H1 (cell line): ENCODE data around the gene PPP1R13B. TPM values are rescaled to one million over a fixed set of nuclear protein-coding genes. Genes with fewer than 3 reads are reported as not detected.

ENCODE experiments used
- CTCF ChIA-PET: fragments of 300-600 bp; sonication (Branson Sonifier 250); formaldehyde crosslinking; loops from one replicate; lab custom pipeline; 2021; ENCODE audit not compliant: partially characterized antibody; lab: Charles Lee
- POLR2A ChIA-PET: fragments of 300-600 bp; sonication (Branson Sonifier 250); formaldehyde crosslinking; loops from one replicate; lab custom pipeline; 2021; ENCODE audit warnings: inconsistent platforms; ENCODE audit not compliant: partially characterized antibody; lab: Charles Lee
- DNase-seq, 2 experiments: peaks; one replicate each; pipeline versions ENCODE4 v3.0.0 to v3.0.0-alpha.2; 2010 to 2022; ENCODE audit warnings: low spot score in 2 of 2, low read depth in 1 of 2, mixed read lengths in 1 of 2
- FAIRE-seq: peaks from 2 replicates; lab custom pipeline; 2011; peaks lifted over from hg19 to GRCh38; lab: Jason Lieb, UNC
- H2AFZ ChIP-seq: 2 replicates; pipeline ENCODE4 v1.8.1; 2012; ENCODE audit warnings: low read length, inconsistent platforms
- H2AK5ac ChIP-seq: 2 replicates; pipeline ENCODE4 v1.6.1; 2013; ENCODE audit warnings: low read depth, low read length
- H2BK120ac ChIP-seq: replicated peaks from 2 replicates; pipeline ENCODE3; 2013; ENCODE audit warnings: low read depth, low read length, inconsistent platforms
- H2BK12ac ChIP-seq: 2 replicates; pipeline ENCODE4 v1.6.1; 2013; ENCODE audit warnings: low read depth, low read length
- H2BK15ac ChIP-seq: 2 replicates; pipeline ENCODE4 v1.6.1; 2013; ENCODE audit warnings: low read length
- H2BK20ac ChIP-seq: 2 replicates; pipeline ENCODE4 v1.6.1; 2013; ENCODE audit warnings: low read length
- H2BK5ac ChIP-seq: 2 replicates; pipeline ENCODE4 v1.6.1; 2013; ENCODE audit warnings: low read depth, low read length
- H3K14ac ChIP-seq: 2 replicates; pipeline ENCODE4 v1.6.1; 2013; ENCODE audit warnings: inconsistent platforms; ENCODE audit not compliant: insufficient read length
- H3K18ac ChIP-seq: 2 replicates; pipeline ENCODE4 v1.6.1; 2013; ENCODE audit warnings: low read length; ENCODE audit errors: extremely low read depth
- H3K23ac ChIP-seq: 2 replicates; pipeline ENCODE4 v1.6.1; 2013; ENCODE audit warnings: inconsistent platforms; ENCODE audit not compliant: insufficient read length
- H3K23me2 ChIP-seq: 2 replicates; pipeline ENCODE4 v1.6.1; 2013; ENCODE audit warnings: low read depth, low read length
- H3K27ac ChIP-seq: 2 replicates; pipeline ENCODE4 v1.6.1; 2011; ENCODE audit warnings: low read depth, low read length, inconsistent platforms
- H3K27me3 ChIP-seq, 4 experiments: replicated peaks in 1 of 4; 1 replicate in 1 of 4; 2 replicates in 3 of 4; pipeline versions ENCODE4 v1.6.1 to v1.8.1; 2011 to 2013; ENCODE audit warnings: low read length in 3 of 4, mild to moderate bottlenecking in 3 of 4, inconsistent platforms in 2 of 4, mixed read lengths in 2 of 4, moderate library complexity in 1 of 4; ENCODE audit not compliant: control insufficient read depth in 3 of 4, insufficient read depth in 3 of 4; ENCODE audit errors: extremely low read depth in 1 of 4
- H3K36me3 ChIP-seq, 4 experiments: 2 replicates each; pipeline versions ENCODE4 v1.6.1 to v1.8.1; 2011 to 2013; ENCODE audit warnings: mild to moderate bottlenecking in 4 of 4, low read length in 3 of 4, moderate library complexity in 2 of 4, control low read depth in 1 of 4, inconsistent platforms in 1 of 4; ENCODE audit not compliant: insufficient read depth in 4 of 4, control insufficient read depth in 2 of 4
- H3K4ac ChIP-seq: replicated peaks from 2 replicates; pipeline ENCODE3; 2013; ENCODE audit warnings: low read length, low read depth, mixed read lengths, inconsistent platforms; ENCODE audit not compliant: insufficient read length
- H3K4me1 ChIP-seq, 4 experiments: replicated peaks in 1 of 4; 1 replicate in 1 of 4; 2 replicates in 3 of 4; pipeline versions ENCODE4 v1.6.1 to v1.8.1; 2011 to 2013; ENCODE audit warnings: low read length in 3 of 4, inconsistent platforms in 2 of 4, mixed read lengths in 1 of 4; ENCODE audit not compliant: insufficient read depth in 4 of 4, control insufficient read depth in 3 of 4
- H3K4me2 ChIP-seq, 2 experiments: 2 replicates each; pipeline versions ENCODE4 v1.6.1 to v1.8.1; 2011 to 2013; ENCODE audit warnings: low read depth in 2 of 2, low read length in 2 of 2, control low read depth in 1 of 2, inconsistent platforms in 1 of 2, mild to moderate bottlenecking in 1 of 2; ENCODE audit not compliant: insufficient read depth in 1 of 2
- H3K4me3 ChIP-seq, 4 experiments: fragments of 200-600, 300-600 bp in 1 of 4; sonication (generic), shearing (Covaris generic), sonication (Bioruptor Twin) in 1 of 4; 2 replicates each; pipeline versions ENCODE4 v1.5.1 to v1.8.1; 2011 to 2016; ENCODE audit warnings: low read length in 4 of 4, low read depth in 3 of 4, control low read depth in 2 of 4, inconsistent platforms in 2 of 4, mild to moderate bottlenecking in 2 of 4, mixed read lengths in 1 of 4, moderate library complexity in 1 of 4; ENCODE audit not compliant: insufficient read depth in 2 of 4; ENCODE audit errors: extremely low read depth in 1 of 4
- H3K56ac ChIP-seq: replicated peaks from 2 replicates; pipeline ENCODE3; 2013; ENCODE audit warnings: low read depth, mild to moderate bottlenecking, mixed read lengths, low read length, inconsistent platforms; ENCODE audit not compliant: insufficient read length
- H3K79me1 ChIP-seq: 2 replicates; pipeline ENCODE4 v1.6.1; 2013; ENCODE audit warnings: low read depth, low read length, control low read depth
- H3K79me2 ChIP-seq, 2 experiments: 2 replicates each; pipeline versions ENCODE4 v1.6.1 to v1.8.1; 2012 to 2013; ENCODE audit warnings: low read length in 2 of 2, mild to moderate bottlenecking in 2 of 2, inconsistent platforms in 1 of 2; ENCODE audit not compliant: insufficient read depth in 2 of 2, control insufficient read depth in 1 of 2
- H3K9ac ChIP-seq, 4 experiments: replicated peaks in 1 of 4; 1 replicate in 1 of 4; 2 replicates in 3 of 4; pipeline versions ENCODE4 v1.6.1 to v1.8.1; 2011 to 2013; ENCODE audit warnings: low read depth in 3 of 4, low read length in 3 of 4, control low read depth in 2 of 4, mild to moderate bottlenecking in 2 of 4, moderate library complexity in 2 of 4, inconsistent platforms in 1 of 4; ENCODE audit errors: extremely low read depth in 1 of 4
- H3K9me3 ChIP-seq, 2 experiments: 2 replicates each; pipeline versions ENCODE4 v1.6.1 to v1.8.1; 2012 to 2013; ENCODE audit warnings: mild to moderate bottlenecking in 2 of 2, moderate library complexity in 2 of 2, control low read depth in 1 of 2, inconsistent platforms in 1 of 2, low read depth in 1 of 2, low read length in 1 of 2, mixed read lengths in 1 of 2; ENCODE audit not compliant: insufficient read depth in 2 of 2
- H4K20me1 ChIP-seq, 2 experiments: replicated peaks in 1 of 2; 2 replicates each; pipeline versions ENCODE3 to v1.8.1; 2011 to 2013; ENCODE audit warnings: inconsistent platforms in 2 of 2, low read length in 2 of 2, mild to moderate bottlenecking in 1 of 2; ENCODE audit not compliant: insufficient read depth in 2 of 2, control insufficient read depth in 1 of 2
- H4K5ac ChIP-seq: 2 replicates; pipeline ENCODE4 v1.6.1; 2013; ENCODE audit warnings: low read length, low read depth, mixed read lengths, inconsistent platforms; ENCODE audit not compliant: insufficient read length
- H4K8ac ChIP-seq: 2 replicates; pipeline ENCODE4 v1.8.0; 2013; ENCODE audit warnings: mild to moderate bottlenecking, moderate library complexity, low read length, inconsistent platforms; ENCODE audit not compliant: insufficient read depth; ENCODE audit errors: extremely low read depth
- H4K91ac ChIP-seq: replicated peaks from 2 replicates; pipeline ENCODE3; 2013; ENCODE audit warnings: low read length, mixed read lengths, inconsistent platforms; ENCODE audit not compliant: insufficient read length
- ATF2 ChIP-seq: IDR thresholded peaks from 2 replicates; pipeline ENCODE4 v1.6.1; 2012; ENCODE audit warnings: low read length, inconsistent platforms
- CREB1 ChIP-seq: IDR thresholded peaks from 2 replicates; pipeline ENCODE4 v1.6.1; 2012; ENCODE audit warnings: inconsistent platforms
- CTBP2 ChIP-seq: IDR thresholded peaks from 2 replicates; pipeline ENCODE4 v1.7.0; 2011; ENCODE audit warnings: borderline replicate concordance, mild to moderate bottlenecking, moderate library complexity, mixed read lengths, low read length; ENCODE audit not compliant: insufficient read depth, insufficient read length
- JUND ChIP-seq: IDR thresholded peaks from 2 replicates; pipeline ENCODE4 v1.6.1; 2011; ENCODE audit warnings: mild to moderate bottlenecking, improper control_type of control experiment, low read length
- KDM1A ChIP-seq: fragments of 200-600, 300-600 bp; sonication (generic); IDR thresholded peaks from 2 replicates; pipeline ENCODE4 v1.7.1; 2016; ENCODE audit warnings: mild to moderate bottlenecking, low read length, borderline replicate concordance
- RNF2 ChIP-seq: fragments of 200-900, 300-1000 bp; sonication (generic); IDR thresholded peaks from 2 replicates; pipeline ENCODE4 v1.7.1; 2016; ENCODE audit warnings: borderline replicate concordance, low read depth, mild to moderate bottlenecking, antibody characterized with exemption, low read length; ENCODE audit not compliant: poor library complexity, severe bottlenecking; ENCODE audit errors: missing control alignments
- SIN3A ChIP-seq, 2 experiments: IDR thresholded peaks in 1 of 2; conservative IDR thresholded peaks in 1 of 2; 2 replicates each; pipeline ENCODE4 v1.6.1; 2011 to 2012; ENCODE audit warnings: low read length in 2 of 2, improper control_type of control experiment in 1 of 2, low read depth in 1 of 2, mild to moderate bottlenecking in 1 of 2
- SP1 ChIP-seq: IDR thresholded peaks from 2 replicates; pipeline ENCODE4 v1.6.1; 2011; ENCODE audit warnings: low read depth, low read length
- SUZ12 ChIP-seq: fragments of 200-600 bp; sonication (generic); IDR thresholded peaks from 2 replicates; pipeline ENCODE4 v1.6.1; 2012; ENCODE audit warnings: mild to moderate bottlenecking, inconsistent platforms, low read length, moderate library complexity, mixed read lengths
- TEAD4 ChIP-seq: IDR thresholded peaks from 2 replicates; pipeline ENCODE4 v1.6.1; 2012; ENCODE audit warnings: low read depth, low read length, inconsistent platforms, mixed read lengths
- USF2 ChIP-seq: IDR thresholded peaks from 2 replicates; pipeline ENCODE4 v1.6.1; 2011; ENCODE audit warnings: low read length, improper control_type of control experiment
- WGBS, 2 experiments: shearing (Covaris generic) in 1 of 2; methylation state at CpG; one replicate each; pipeline versions ENCODE4 v1.1.6 to v1.1.7; 2013 to 2015; ENCODE audit warnings: low lambda C conversion rate in 2 of 2, mixed read lengths in 2 of 2, inconsistent platforms in 1 of 2, low coverage in 1 of 2, missing lambda C conversion rate in 1 of 2; ENCODE audit not compliant: insufficient replicate concordance in 2 of 2, insufficient coverage in 1 of 2, insufficient read length in 1 of 2; ENCODE audit errors: extremely low coverage in 1 of 2, missing lambda C conversion rate in 1 of 2; 5-methylcytosine and 5-hydroxymethylcytosine counted together
- polyA plus RNA-seq, 7 experiments: library from polyadenylated mRNA; depleted of rRNA in 3 of 7; stranded (reverse) in 5 of 7; unstranded in 2 of 7; fragments of >200 nt in 5 of 7; fragments of 200-250 nt in 2 of 7; gene quantifications; 1 replicate in 5 of 7; 2 replicates in 1 of 7; 4 replicates in 1 of 7; pipeline versions ENCODE4 v1.2.1 to v1.2.3, GENCODE V29; 2011 to 2013; ENCODE audit warnings: missing spikeins in 2 of 7, mixed read lengths in 2 of 7
- total RNA-seq: library from RNA; stranded (reverse); fragmentation: NEBNext Ultra II Directional; extraction: Animal tissue kit (Norgen Biotek cat#: 25700); gene quantifications from 2 replicates; pipeline ENCODE4 v1.2.1, GENCODE V29; 2021

Gene PPP1R13B
- total and polyA plus RNA-seq, 2 of the 8 experiments (the other 6 are each of a cell fraction or from before 2014, with no cell fraction given) = 2.6 to 8.9 TPM

GRCh38 chr14:103894723-103895059, 47.3 kb upstream of the PPP1R13B start:
- Histone ChIP-seq H3K4me2 (no peak overlapping the region), H2AFZ (no peak overlapping the region), H3K4ac (no peak overlapping the region), H4K5ac (no peak overlapping the region), H2BK5ac (no peak overlapping the region), H2AK5ac (no peak overlapping the region), H4K8ac (no peak overlapping the region), H3K4me1 (no peaks in the 10 kb centered on the region; a peak in 1 of 7 replicates), H3K9ac (no peak overlapping the region), H3K79me1 (no peaks in the 10 kb centered on the region), H3K79me2 (no peaks in the 10 kb centered on the region), H4K91ac (no peak overlapping the region), H3K23me2 (no peaks in the 10 kb centered on the region), H2BK12ac (no peak overlapping the region), H4K20me1 (peaks cover 0 to 2% of the 10 kb centered on the region in 2 experiments), H3K23ac (no peak overlapping the region), H3K27me3 (no peaks in the 10 kb centered on the region), H3K36me3 (no peaks in the 10 kb centered on the region), H3K18ac (no peak overlapping the region), H3K56ac (no peak overlapping the region), H2BK15ac (no peak overlapping the region), H2BK120ac (no peak overlapping the region), H3K9me3 (peaks cover 0 to 3% of the 10 kb centered on the region in 2 experiments; a peak in 1 of 4 replicates), H3K14ac (no peak overlapping the region), H3K27ac (no peak overlapping the region), H2BK20ac (no peak overlapping the region), H3K4me3 (no peak overlapping the region)
- 91% methylated on average over 7 of the region's 7 CpGs; no CpG with 5 or more reads in 1 of the 2 experiments for WGBS, 2 experiments
- DNase-seq = no peak
- CTCF ChIA-PET = interaction anchor here (0.7 to 1.8 kb wide), 5 partner anchors 12 to 40 kb away, joined by 3 to 6 read pairs (median 3); no protein-coding TSS in a partner anchor
- POLR2A ChIA-PET = interaction anchor here (1.5 kb wide), 1 partner anchor 12 kb away, joined by 3 read pairs; no protein-coding TSS in a partner anchor
- no peak for FAIRE-seq
- TF ChIP-seq RNF2 = no peak
- no peak for TF ChIP-seq USF2
- TF ChIP-seq TEAD4 = no peak
- TF ChIP-seq KDM1A = no peak
- no peak for TF ChIP-seq SP1
- TF ChIP-seq SIN3A (conservative IDR thresholded peaks at IDR 0.05 in 1 of 2, IDR thresholded peaks at IDR 0.05 in 1 of 2; ENCODE audit: low read depth in 1 of 2, low read length in 2 of 2) = no peak
- TF ChIP-seq CTBP2 = no peak
- no peak for TF ChIP-seq SUZ12
- TF ChIP-seq JUND = no peak
- no peak for TF ChIP-seq CREB1
- no peak for TF ChIP-seq ATF2
